Measurements from ENCODE around the gene NEGR1.

Gene NEGR1

GRCh38 chr1:72141875-72142274, 140.5 kb downstream of the NEGR1 start:
- Histone ChIP-seq H3K4me1 (ENCODE audit: insufficient read depth, low read length, poor library complexity, severe bottlenecking) (peaks cover 7% of the 10 kb centered on the region), H3K79me2 (ENCODE audit: insufficient read depth, low read length) (no peaks in the 10 kb centered on the region), H3F3A (ENCODE audit: low read depth) (0 out of 2 replicates have a peak, but pooled peaks cover 3% of the 10 kb centered on the region), H3K4me3 (ENCODE audit: low read length, poor library complexity, severe bottlenecking) (no peak overlapping the region), H3K4me2 (ENCODE audit: low read depth, low read length, poor library complexity, severe bottlenecking) (no peak overlapping the region), H3K27me3 (ENCODE audit: insufficient read depth, low read length, poor library complexity, severe bottlenecking) (no peaks in the 10 kb centered on the region), H2AFZ (ENCODE audit: low read length) (no peak overlapping the region), H3K9ac (ENCODE audit: low read depth, low read length, poor library complexity, severe bottlenecking) (no peak overlapping the region), H3K36me3 (ENCODE audit: insufficient read depth, low read length) (no peaks in the 10 kb centered on the region), H3K9me2 (replicated peaks; ENCODE audit: low read depth, low read length) (no peaks in the 10 kb centered on the region), H3K9me3 (ENCODE audit: insufficient read depth, low read depth, low read length) (no peaks in the 10 kb centered on the region), H4K20me1 (ENCODE audit: insufficient read depth, low read length, poor library complexity, severe bottlenecking) (no peaks in the 10 kb centered on the region)
- TF ChIP-seq CTCF (conservative IDR thresholded peaks at IDR 0.05; ENCODE audit: low read length) (no peak), EZH2phosphoT487 (IDR thresholded peaks at IDR 0.05; ENCODE audit: borderline replicate concordance) (no peak)

- H2AFZ ChIP-seq (ENCODE audit: low read length) = no peak overlapping the region
- H3K27me3 ChIP-seq (ENCODE audit: insufficient read depth, low read length, poor library complexity, severe bottlenecking) = no peaks in the 10 kb centered on the region
- TF ChIP-seq CTCF (conservative IDR thresholded peaks at IDR 0.05; ENCODE audit: low read length) = no peak
- TF ChIP-seq EZH2phosphoT487 (IDR thresholded peaks at IDR 0.05; ENCODE audit: borderline replicate concordance) = no peak
These were observed 142.1 kb downstream of the NEGR1 start for GRCh38 chr1:72140222-72140621.

GRCh38 chr1:72137656-72138055, 144.7 kb downstream of the NEGR1 start:
- Histone ChIP-seq H3K4me2 (ENCODE audit: low read depth, low read length, poor library complexity, severe bottlenecking) (no peak overlapping the region), H3K9me3 (ENCODE audit: insufficient read depth, low read depth, low read length) (no peaks in the 10 kb centered on the region), H4K20me1 (ENCODE audit: insufficient read depth, low read length, poor library complexity, severe bottlenecking) (no peaks in the 10 kb centered on the region), H3K27me3 (ENCODE audit: insufficient read depth, low read length, poor library complexity, severe bottlenecking) (no peaks in the 10 kb centered on the region), H3K36me3 (ENCODE audit: insufficient read depth, low read length) (no peaks in the 10 kb centered on the region), H3K79me2 (ENCODE audit: insufficient read depth, low read length) (no peaks in the 10 kb centered on the region), H2AFZ (ENCODE audit: low read length) (no peak overlapping the region), H3K9me2 (replicated peaks; ENCODE audit: low read depth, low read length) (no peaks in the 10 kb centered on the region), H3K4me1 (ENCODE audit: insufficient read depth, low read length, poor library complexity, severe bottlenecking) (peaks cover 7% of the 10 kb centered on the region), H3K4me3 (ENCODE audit: low read length, poor library complexity, severe bottlenecking) (no peak overlapping the region), H3K9ac (ENCODE audit: low read depth, low read length, poor library complexity, severe bottlenecking) (no peak overlapping the region), H3F3A (ENCODE audit: low read depth) (0 out of 2 replicates have a peak, but pooled peaks cover 3% of the 10 kb centered on the region)
- no peak for TF ChIP-seq EZH2phosphoT487 (IDR thresholded peaks at IDR 0.05; ENCODE audit: borderline replicate concordance)

More at GRCh38 chr1:72140222-72140621, 142.1 kb downstream of the NEGR1 start:
- H4K20me1 ChIP-seq (ENCODE audit: insufficient read depth, low read length, poor library complexity, severe bottlenecking) = no peaks in the 10 kb centered on the region
- H3K4me2 ChIP-seq (ENCODE audit: low read depth, low read length, poor library complexity, severe bottlenecking) = no peak overlapping the region
- H3K79me2 ChIP-seq (ENCODE audit: insufficient read depth, low read length) = no peaks in the 10 kb centered on the region
- peaks cover 7% of the 10 kb centered on the region for H3K4me1 ChIP-seq (ENCODE audit: insufficient read depth, low read length, poor library complexity, severe bottlenecking)
- no peaks in the 10 kb centered on the region for H3K36me3 ChIP-seq (ENCODE audit: insufficient read depth, low read length)
- no peak overlapping the region for H3K9ac ChIP-seq (ENCODE audit: low read depth, low read length, poor library complexity, severe bottlenecking)
- 0 out of 2 replicates have a peak, but pooled peaks cover 3% of the 10 kb centered on the region for H3F3A ChIP-seq (ENCODE audit: low read depth)
- H3K9me3 ChIP-seq (ENCODE audit: insufficient read depth, low read depth, low read length) = no peaks in the 10 kb centered on the region
- H3K4me3 ChIP-seq (ENCODE audit: low read length, poor library complexity, severe bottlenecking) = no peak overlapping the region
- no peaks in the 10 kb centered on the region for H3K9me2 ChIP-seq (replicated peaks; ENCODE audit: low read depth, low read length)

- Histone ChIP-seq H3K27me3 (ENCODE audit: insufficient read depth, low read length, poor library complexity, severe bottlenecking) (no peaks in the 10 kb centered on the region), H3K36me3 (ENCODE audit: insufficient read depth, low read length) (no peaks in the 10 kb centered on the region), H3K4me2 (ENCODE audit: low read depth, low read length, poor library complexity, severe bottlenecking) (no peak overlapping the region), H3K79me2 (ENCODE audit: insufficient read depth, low read length) (no peaks in the 10 kb centered on the region), H3K9ac (ENCODE audit: low read depth, low read length, poor library complexity, severe bottlenecking) (no peak overlapping the region), H3K4me1 (ENCODE audit: insufficient read depth, low read length, poor library complexity, severe bottlenecking) (no peaks in the 10 kb centered on the region), H3F3A (ENCODE audit: low read depth) (no peaks in the 10 kb centered on the region), H3K9me3 (ENCODE audit: insufficient read depth, low read depth, low read length) (no peaks in the 10 kb centered on the region), H3K4me3 (ENCODE audit: low read length, poor library complexity, severe bottlenecking) (no peak overlapping the region), H3K9me2 (replicated peaks; ENCODE audit: low read depth, low read length) (no peaks in the 10 kb centered on the region), H4K20me1 (ENCODE audit: insufficient read depth, low read length, poor library complexity, severe bottlenecking) (no peaks in the 10 kb centered on the region), H2AFZ (ENCODE audit: low read length) (no peak overlapping the region)
- TF ChIP-seq EZH2phosphoT487 (IDR thresholded peaks at IDR 0.05; ENCODE audit: borderline replicate concordance) = no peak
These were observed 152.5 kb downstream of the NEGR1 start for GRCh38 chr1:72129869-72130268.

Measured in Loucy (cell line).